ENCODE measurements around the gene OR6K6. TPM values are rescaled to one million over a fixed set of nuclear protein-coding genes. Genes with fewer than 3 reads are reported as not detected.

OR6K6 gene
- polyA plus RNA-seq, 1 donor from 2014 or later, result not detected

DNA sequence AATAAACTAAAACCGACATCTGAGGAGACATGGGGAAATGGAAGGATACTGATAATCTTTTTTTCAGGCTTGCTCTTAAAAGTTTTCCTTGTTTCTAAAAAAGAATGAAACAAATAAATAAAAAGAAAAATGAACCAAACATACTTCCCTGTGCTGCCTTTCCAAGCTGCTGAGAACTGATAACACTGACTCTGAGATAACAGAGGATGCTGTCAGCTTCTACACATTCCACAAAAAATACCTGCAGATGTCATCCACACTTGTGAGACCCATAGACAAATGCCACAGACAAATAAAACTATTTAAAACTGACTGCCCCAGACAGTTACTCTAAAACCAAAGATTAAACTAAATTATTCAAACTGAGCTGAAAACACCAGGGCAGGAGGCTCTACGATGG lies 22.0 kb upstream of the OR6K6 start:
- Histone ChIP-seq H4K20me1 (ENCODE audit: insufficient read depth) (no peaks in the 10 kb centered on the region), H3K27ac (ENCODE audit: low read length) (no peak overlapping the region), H3K79me2 (replicated peaks; ENCODE audit: insufficient read depth, low read length) (no peaks in the 10 kb centered on the region)

DNA sequence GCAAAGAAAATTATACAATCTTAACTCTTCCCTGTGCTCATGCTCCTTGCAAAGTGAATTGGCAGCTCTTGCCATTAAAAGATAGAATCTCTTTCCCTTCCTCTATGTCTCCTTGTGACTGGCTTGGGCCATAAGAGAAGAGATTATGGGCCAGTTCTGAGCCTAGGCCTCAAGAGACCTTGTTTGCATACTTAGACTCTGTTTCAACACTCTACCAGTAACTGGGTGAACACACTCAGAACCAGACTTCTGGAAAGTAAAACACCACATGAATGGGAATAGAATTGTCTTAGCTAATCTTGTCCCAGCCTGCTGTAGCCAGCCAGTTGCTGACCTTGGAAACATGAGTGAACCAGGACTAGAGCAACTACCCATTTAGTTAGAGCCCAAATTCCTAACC lies 18.7 kb upstream of the OR6K6 start:
- no peaks in the 10 kb centered on the region for H3K36me3 ChIP-seq (ENCODE audit: insufficient read depth, low read length)
- no peak overlapping the region for H3K4me2 ChIP-seq (ENCODE audit: low read length)
- no peak overlapping the region for H3K4me3 ChIP-seq (ENCODE audit: low read length)
- no peak overlapping the region for H3K9ac ChIP-seq (ENCODE audit: low read length)
- H3K27me3 ChIP-seq (ENCODE audit: insufficient read depth, low read depth, low read length), result no peaks in the 10 kb centered on the region
- H3F3A ChIP-seq (ENCODE audit: insufficient read depth, low read length, poor library complexity, severe bottlenecking), result no peaks in the 10 kb centered on the region
- no peaks in the 10 kb centered on the region for H3K9me2 ChIP-seq (ENCODE audit: insufficient read depth, low read length)
- TF ChIP-seq EZH2 (IDR thresholded peaks at IDR 0.05; ENCODE audit: borderline replicate concordance, insufficient read depth, low read length, poor library complexity, severe bottlenecking) (no peak), SMC3 (conservative IDR thresholded peaks at IDR 0.05; ENCODE audit: poor library complexity) (no peak), MXI1 (conservative IDR thresholded peaks at IDR 0.05; ENCODE audit: poor library complexity, severe bottlenecking) (no peak), RAD21 (conservative IDR thresholded peaks at IDR 0.05) (no peak), EP300 (conservative IDR thresholded peaks at IDR 0.05; ENCODE audit: poor library complexity, severe bottlenecking) (no peak)
- TF ChIP-seq, protein P1, sequence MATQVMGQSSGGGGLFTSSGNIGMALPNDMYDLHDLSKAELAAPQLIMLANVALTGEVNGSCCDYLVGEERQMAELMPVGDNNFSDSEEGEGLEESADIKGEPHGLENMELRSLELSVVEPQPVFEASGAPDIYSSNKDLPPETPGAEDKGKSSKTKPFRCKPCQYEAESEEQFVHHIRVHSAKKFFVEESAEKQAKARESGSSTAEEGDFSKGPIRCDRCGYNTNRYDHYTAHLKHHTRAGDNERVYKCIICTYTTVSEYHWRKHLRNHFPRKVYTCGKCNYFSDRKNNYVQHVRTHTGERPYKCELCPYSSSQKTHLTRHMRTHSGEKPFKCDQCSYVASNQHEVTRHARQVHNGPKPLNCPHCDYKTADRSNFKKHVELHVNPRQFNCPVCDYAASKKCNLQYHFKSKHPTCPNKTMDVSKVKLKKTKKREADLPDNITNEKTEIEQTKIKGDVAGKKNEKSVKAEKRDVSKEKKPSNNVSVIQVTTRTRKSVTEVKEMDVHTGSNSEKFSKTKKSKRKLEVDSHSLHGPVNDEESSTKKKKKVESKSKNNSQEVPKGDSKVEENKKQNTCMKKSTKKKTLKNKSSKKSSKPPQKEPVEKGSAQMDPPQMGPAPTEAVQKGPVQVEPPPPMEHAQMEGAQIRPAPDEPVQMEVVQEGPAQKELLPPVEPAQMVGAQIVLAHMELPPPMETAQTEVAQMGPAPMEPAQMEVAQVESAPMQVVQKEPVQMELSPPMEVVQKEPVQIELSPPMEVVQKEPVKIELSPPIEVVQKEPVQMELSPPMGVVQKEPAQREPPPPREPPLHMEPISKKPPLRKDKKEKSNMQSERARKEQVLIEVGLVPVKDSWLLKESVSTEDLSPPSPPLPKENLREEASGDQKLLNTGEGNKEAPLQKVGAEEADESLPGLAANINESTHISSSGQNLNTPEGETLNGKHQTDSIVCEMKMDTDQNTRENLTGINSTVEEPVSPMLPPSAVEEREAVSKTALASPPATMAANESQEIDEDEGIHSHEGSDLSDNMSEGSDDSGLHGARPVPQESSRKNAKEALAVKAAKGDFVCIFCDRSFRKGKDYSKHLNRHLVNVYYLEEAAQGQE (IDR thresholded peaks at IDR 0.05; ENCODE audit: borderline replicate concordance), result no peak
- no peak overlapping the region for H2AFZ ChIP-seq (ENCODE audit: low read depth, low read length)
- H3K27ac ChIP-seq (ENCODE audit: low read length), result no peak overlapping the region
- H3K9me3 ChIP-seq (ENCODE audit: low read length), result no peaks in the 10 kb centered on the region
- no peaks in the 10 kb centered on the region for H4K20me1 ChIP-seq (ENCODE audit: insufficient read depth)
- no peaks in the 10 kb centered on the region for H3K79me2 ChIP-seq (replicated peaks; ENCODE audit: insufficient read depth, low read length)

More for the DNA sequence above, 22.0 kb upstream of the OR6K6 start:
- no peak overlapping the region for H3K4me2 ChIP-seq (ENCODE audit: low read length)
- no peaks in the 10 kb centered on the region for H3F3A ChIP-seq (ENCODE audit: insufficient read depth, low read length, poor library complexity, severe bottlenecking)
- H3K9ac ChIP-seq (ENCODE audit: low read length), result no peak overlapping the region
- TF ChIP-seq EZH2 (IDR thresholded peaks at IDR 0.05; ENCODE audit: borderline replicate concordance, insufficient read depth, low read length, poor library complexity, severe bottlenecking), result no peak
- TF ChIP-seq MXI1 (conservative IDR thresholded peaks at IDR 0.05; ENCODE audit: poor library complexity, severe bottlenecking), result no peak
- TF ChIP-seq, protein P1 (IDR thresholded peaks at IDR 0.05; ENCODE audit: borderline replicate concordance), result no peak
- no peak for TF ChIP-seq SMC3 (conservative IDR thresholded peaks at IDR 0.05; ENCODE audit: poor library complexity)
- no peak for TF ChIP-seq RAD21 (conservative IDR thresholded peaks at IDR 0.05)
- no peak for TF ChIP-seq TAF1 (IDR thresholded peaks at IDR 0.05; ENCODE audit: low read depth)
- TF ChIP-seq POLR2AphosphoS5 (IDR thresholded peaks at IDR 0.05), result no peak
- TF ChIP-seq, protein P2, sequence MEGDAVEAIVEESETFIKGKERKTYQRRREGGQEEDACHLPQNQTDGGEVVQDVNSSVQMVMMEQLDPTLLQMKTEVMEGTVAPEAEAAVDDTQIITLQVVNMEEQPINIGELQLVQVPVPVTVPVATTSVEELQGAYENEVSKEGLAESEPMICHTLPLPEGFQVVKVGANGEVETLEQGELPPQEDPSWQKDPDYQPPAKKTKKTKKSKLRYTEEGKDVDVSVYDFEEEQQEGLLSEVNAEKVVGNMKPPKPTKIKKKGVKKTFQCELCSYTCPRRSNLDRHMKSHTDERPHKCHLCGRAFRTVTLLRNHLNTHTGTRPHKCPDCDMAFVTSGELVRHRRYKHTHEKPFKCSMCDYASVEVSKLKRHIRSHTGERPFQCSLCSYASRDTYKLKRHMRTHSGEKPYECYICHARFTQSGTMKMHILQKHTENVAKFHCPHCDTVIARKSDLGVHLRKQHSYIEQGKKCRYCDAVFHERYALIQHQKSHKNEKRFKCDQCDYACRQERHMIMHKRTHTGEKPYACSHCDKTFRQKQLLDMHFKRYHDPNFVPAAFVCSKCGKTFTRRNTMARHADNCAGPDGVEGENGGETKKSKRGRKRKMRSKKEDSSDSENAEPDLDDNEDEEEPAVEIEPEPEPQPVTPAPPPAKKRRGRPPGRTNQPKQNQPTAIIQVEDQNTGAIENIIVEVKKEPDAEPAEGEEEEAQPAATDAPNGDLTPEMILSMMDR (IDR thresholded peaks at IDR 0.05; ENCODE audit: poor library complexity, severe bottlenecking), result no peak
- no peak for TF ChIP-seq EP300 (conservative IDR thresholded peaks at IDR 0.05; ENCODE audit: poor library complexity, severe bottlenecking)
- no peaks in the 10 kb centered on the region for H3K9me2 ChIP-seq (ENCODE audit: insufficient read depth, low read length)
- H3K36me3 ChIP-seq (ENCODE audit: insufficient read depth, low read length), result no peaks in the 10 kb centered on the region
- H3K4me3 ChIP-seq (ENCODE audit: low read length), result no peak overlapping the region
- H3K9me3 ChIP-seq (ENCODE audit: low read length), result no peaks in the 10 kb centered on the region
- H3K27me3 ChIP-seq (ENCODE audit: insufficient read depth, low read depth, low read length), result no peaks in the 10 kb centered on the region
- no peak overlapping the region for H2AFZ ChIP-seq (ENCODE audit: low read depth, low read length)
